Testis (tissue), 3 donors: Measurements from ENCODE around the gene MTCL1. TPM values are rescaled to one million over a fixed set of nuclear protein-coding genes. Genes with fewer than 3 reads are reported as not detected.

ENCODE experiments used
- DNase-seq: peaks from one replicate; pipeline ENCODE4 v3.0.0-alpha.2; 2019
- H3K27ac ChIP-seq, 2 donors: fragments of 200-600 bp; sonication (generic); one replicate each; pipeline ENCODE4 v1.5.1; 2019
- H3K27me3 ChIP-seq: fragments of 200-600 bp; sonication (generic); one replicate; pipeline ENCODE4 v1.5.1; 2019
- H3K36me3 ChIP-seq: fragments of 200-600 bp; sonication (generic); one replicate; pipeline ENCODE4 v1.5.1; 2017; ENCODE audit warnings: low read depth; ENCODE audit errors: missing control alignments
- H3K4me1 ChIP-seq: fragments of 200-600 bp; sonication (generic); one replicate; pipeline ENCODE4 v1.5.1; 2019
- H3K4me3 ChIP-seq, 2 donors: fragments of 200-600 bp; sonication (generic); one replicate each; pipeline ENCODE4 v1.5.1; 2017 to 2019
- H3K9me3 ChIP-seq: fragments of 200-600 bp; sonication (generic); one replicate; pipeline ENCODE4 v1.5.1; 2017
- POLR2A ChIP-seq: fragments of 450-650 bp; IDR thresholded peaks from one replicate; pipeline ENCODE4 v1.6.1; 2017; ENCODE audit warnings: antibody characterized with exemption, mild to moderate bottlenecking, moderate library complexity
- WGBS, 2 donors: methylation state at CpG; one replicate each; pipeline ENCODE4 v1.1.5; 2018; 5-methylcytosine and 5-hydroxymethylcytosine counted together
- intact Hi-C: fragments of 100-400 bp; cut with DNase I; formaldehyde crosslinking; loops from one replicate; pipeline ENCODE4 v1.15.1; 2023; ENCODE audit warnings: low total_unique reads
- polyA plus RNA-seq: library from polyadenylated mRNA; stranded (reverse); fragments of 350-450 nt; fragmentation: Illumina TruSeq; extraction: RNeasy Lipid Tissue Mini Kit (QIAGEN cat#74804); gene quantifications from one replicate; pipeline ENCODE4 v1.2.3, GENCODE V29; 2014; ENCODE audit warnings: low read depth, low replicate concordance; ENCODE audit not compliant: insufficient read depth
- total RNA-seq, 2 donors: library from RNA; depleted of rRNA; stranded (reverse); fragments of >200 nt; gene quantifications; one replicate each; pipeline ENCODE4 v1.2.3, GENCODE V29; 2016
- TF ChIP-seq, protein P1 (sequence below), 3 experiments: fragments of 450-650 bp in 2 of 3; fragments of 200-600 bp in 1 of 3; sonication (generic) in 1 of 3; IDR thresholded peaks; one replicate each; pipeline ENCODE4 v1.5.1; 2016 to 2019; ENCODE audit warnings: antibody characterized with exemption in 3 of 3, mild to moderate bottlenecking in 2 of 3, moderate library complexity in 1 of 3

MTCL1 gene
- total and polyA plus RNA-seq, 3 donors from 2014 or later: 27.5 to 139 (median 95.8) TPM

DNA sequence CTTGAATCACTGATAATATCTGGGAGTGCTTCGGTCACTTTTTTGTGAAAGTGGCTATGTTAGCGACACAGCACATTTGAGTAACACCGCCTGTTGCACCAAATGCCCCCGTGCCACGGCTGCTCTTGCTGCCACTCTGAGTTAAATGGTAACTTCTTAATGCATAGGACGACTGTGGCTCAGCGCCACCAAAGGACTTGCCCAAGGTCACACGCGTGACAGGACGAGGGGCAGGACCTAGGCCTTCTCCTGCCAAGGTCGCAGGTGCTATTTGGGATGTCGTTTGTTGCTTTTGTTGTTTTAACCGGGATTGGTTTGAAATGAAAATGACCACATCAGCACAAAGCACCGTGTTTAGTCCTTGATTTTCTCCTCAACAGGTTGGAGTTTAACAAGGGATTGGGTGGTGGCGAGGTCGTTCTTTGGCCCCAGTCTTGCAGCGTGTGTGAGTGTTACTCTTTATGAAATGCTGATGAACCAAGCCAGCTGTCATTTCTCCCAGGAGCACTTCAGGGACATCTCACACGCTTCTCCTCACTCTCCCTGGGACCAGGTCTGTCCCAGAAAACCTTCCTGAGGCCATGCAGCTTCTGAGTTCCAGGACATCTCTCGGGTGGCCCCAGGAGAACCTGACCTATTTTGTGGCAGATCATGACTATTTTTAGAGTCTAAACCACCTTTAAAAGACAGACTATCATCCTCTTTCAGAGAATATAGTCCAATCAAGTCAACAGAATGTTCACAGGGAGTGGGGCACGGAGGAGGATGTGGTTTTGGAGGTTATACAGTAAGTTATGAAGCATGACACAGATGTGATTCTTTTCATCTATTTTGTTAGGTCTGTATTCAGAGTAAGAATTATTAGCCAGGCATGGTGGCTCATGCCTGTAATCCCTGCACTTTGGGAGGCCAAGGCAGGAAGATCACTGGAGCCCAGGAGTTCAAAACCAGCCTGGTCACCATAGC lies 49.9 kb downstream of the MTCL1 start:
- no peaks in the 10 kb centered on the region for H3K27me3 ChIP-seq
- 73 to 82% methylated on average over 17 to 20 of the region's 20 CpGs for WGBS, 2 donors
- H3K4me1 ChIP-seq: no peaks in the 10 kb centered on the region
- peak; percentile 12 for DNase-seq
- H3K9me3 ChIP-seq: no peaks in the 10 kb centered on the region
- no peak overlapping the region for H3K4me3 ChIP-seq
- intact Hi-C loops: no loop called here
- H3K36me3 ChIP-seq: no peaks in the 10 kb centered on the region
- no peak overlapping the region for H3K27ac ChIP-seq
- TF ChIP-seq, protein P1, sequence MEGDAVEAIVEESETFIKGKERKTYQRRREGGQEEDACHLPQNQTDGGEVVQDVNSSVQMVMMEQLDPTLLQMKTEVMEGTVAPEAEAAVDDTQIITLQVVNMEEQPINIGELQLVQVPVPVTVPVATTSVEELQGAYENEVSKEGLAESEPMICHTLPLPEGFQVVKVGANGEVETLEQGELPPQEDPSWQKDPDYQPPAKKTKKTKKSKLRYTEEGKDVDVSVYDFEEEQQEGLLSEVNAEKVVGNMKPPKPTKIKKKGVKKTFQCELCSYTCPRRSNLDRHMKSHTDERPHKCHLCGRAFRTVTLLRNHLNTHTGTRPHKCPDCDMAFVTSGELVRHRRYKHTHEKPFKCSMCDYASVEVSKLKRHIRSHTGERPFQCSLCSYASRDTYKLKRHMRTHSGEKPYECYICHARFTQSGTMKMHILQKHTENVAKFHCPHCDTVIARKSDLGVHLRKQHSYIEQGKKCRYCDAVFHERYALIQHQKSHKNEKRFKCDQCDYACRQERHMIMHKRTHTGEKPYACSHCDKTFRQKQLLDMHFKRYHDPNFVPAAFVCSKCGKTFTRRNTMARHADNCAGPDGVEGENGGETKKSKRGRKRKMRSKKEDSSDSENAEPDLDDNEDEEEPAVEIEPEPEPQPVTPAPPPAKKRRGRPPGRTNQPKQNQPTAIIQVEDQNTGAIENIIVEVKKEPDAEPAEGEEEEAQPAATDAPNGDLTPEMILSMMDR (IDR thresholded peaks at IDR 0.05): no peak
- TF ChIP-seq POLR2A: no peak

GRCh38 chr18:8756571-8756970 lies 51.2 kb downstream of the MTCL1 start:
- Histone ChIP-seq H3K36me3 (no peaks in the 10 kb centered on the region), H3K27ac (no peak overlapping the region), H3K4me3 (no peak overlapping the region), H3K27me3 (no peaks in the 10 kb centered on the region), H3K4me1 (no peaks in the 10 kb centered on the region), H3K9me3 (no peaks in the 10 kb centered on the region)
- WGBS, 2 donors: 77 to 78% methylated on average over 2 of the region's 2 CpGs
- TF ChIP-seq, protein P1 (IDR thresholded peaks at IDR 0.05): no peak
- no peak for TF ChIP-seq POLR2A
- DNase-seq: peak; percentile 8
- intact Hi-C loops: no loop called here

DNA sequence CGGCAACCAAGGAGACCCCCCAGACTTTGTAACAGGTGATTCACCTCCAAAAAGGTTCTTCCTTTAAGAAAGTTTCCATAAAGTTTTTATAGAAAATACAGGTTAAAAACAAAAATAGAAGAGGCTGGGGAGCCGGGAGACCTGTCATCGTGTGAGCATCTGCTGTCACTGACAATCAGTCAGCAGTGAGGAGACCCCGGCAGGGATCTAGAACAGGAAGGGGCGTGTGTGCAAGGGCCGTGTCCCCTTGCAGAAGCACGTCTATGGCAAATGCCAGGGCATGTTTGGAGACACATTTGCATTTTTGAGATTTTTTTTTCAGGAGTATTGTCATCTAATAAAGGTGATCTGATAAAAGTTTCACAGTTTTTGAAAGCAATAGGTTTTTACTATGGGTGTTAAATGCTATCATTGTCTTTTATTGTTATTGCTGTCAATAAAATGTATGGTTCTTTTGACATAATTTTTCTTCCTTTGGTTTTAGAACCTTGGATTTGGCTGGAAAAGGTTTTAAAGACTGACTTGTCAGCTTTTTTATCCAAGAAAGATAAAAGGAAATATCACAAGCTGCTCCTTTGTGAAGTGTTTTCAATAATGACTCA lies 52.1 kb downstream of the MTCL1 start:
- no peaks in the 10 kb centered on the region for H3K9me3 ChIP-seq
- WGBS, 2 donors: 74 to 84% methylated on average over 7 of the region's 7 CpGs
- no peaks in the 10 kb centered on the region for H3K4me1 ChIP-seq
- no peaks in the 10 kb centered on the region for H3K27me3 ChIP-seq
- H3K27ac ChIP-seq: no peak overlapping the region
- H3K36me3 ChIP-seq: no peaks in the 10 kb centered on the region
- intact Hi-C loops: no loop called here
- H3K4me3 ChIP-seq: no peak overlapping the region
- TF ChIP-seq, protein P1 (IDR thresholded peaks at IDR 0.05): no peak
- no peak for TF ChIP-seq POLR2A
- DNase-seq: no peak

GRCh38 chr18:8758466-8758865 lies 53.1 kb downstream of the MTCL1 start:
- no peak overlapping the region for H3K4me3 ChIP-seq
- no peak overlapping the region for H3K27ac ChIP-seq
- H3K36me3 ChIP-seq: no peaks in the 10 kb centered on the region
- H3K27me3 ChIP-seq: no peaks in the 10 kb centered on the region
- no peak for DNase-seq
- intact Hi-C loops: no loop called here
- H3K4me1 ChIP-seq: no peaks in the 10 kb centered on the region
- TF ChIP-seq POLR2A: no peak
- TF ChIP-seq, protein P1 (IDR thresholded peaks at IDR 0.05): no peak
- 78 to 92% methylated on average over 4 of the region's 4 CpGs for WGBS, 2 donors
- H3K9me3 ChIP-seq: no peaks in the 10 kb centered on the region
